Testis (tissue), 3 donors: ENCODE measurements around the gene DAB2. TPM values are rescaled to one million over a fixed set of nuclear protein-coding genes. Genes with fewer than 3 reads are reported as not detected.
A peak's percentile ranks its signal among the peaks of the same experiment; 100 is the strongest.

Source experiments
- DNase-seq: peaks from one replicate; pipeline ENCODE4 v3.0.0-alpha.2; 2019
- H3K27ac ChIP-seq, 2 donors: fragments of 200-600 bp; sonication (generic); one replicate each; pipeline ENCODE4 v1.5.1; 2019
- H3K27me3 ChIP-seq: fragments of 200-600 bp; sonication (generic); one replicate; pipeline ENCODE4 v1.5.1; 2019
- H3K36me3 ChIP-seq: fragments of 200-600 bp; sonication (generic); one replicate; pipeline ENCODE4 v1.5.1; 2017; ENCODE audit warnings: low read depth; ENCODE audit errors: missing control alignments
- H3K4me1 ChIP-seq: fragments of 200-600 bp; sonication (generic); one replicate; pipeline ENCODE4 v1.5.1; 2019
- H3K4me3 ChIP-seq, 2 donors: fragments of 200-600 bp; sonication (generic); one replicate each; pipeline ENCODE4 v1.5.1; 2017 to 2019
- H3K9me3 ChIP-seq: fragments of 200-600 bp; sonication (generic); one replicate; pipeline ENCODE4 v1.5.1; 2017
- POLR2A ChIP-seq: fragments of 450-650 bp; IDR thresholded peaks from one replicate; pipeline ENCODE4 v1.6.1; 2017; ENCODE audit warnings: antibody characterized with exemption, mild to moderate bottlenecking, moderate library complexity
- WGBS, 2 donors: methylation state at CpG; one replicate each; pipeline ENCODE4 v1.1.5; 2018; 5-methylcytosine and 5-hydroxymethylcytosine counted together
- intact Hi-C: fragments of 100-400 bp; cut with DNase I; formaldehyde crosslinking; loops from one replicate; pipeline ENCODE4 v1.15.1; 2023; ENCODE audit warnings: low total_unique reads
- polyA plus RNA-seq: library from polyadenylated mRNA; stranded (reverse); fragments of 350-450 nt; fragmentation: Illumina TruSeq; extraction: RNeasy Lipid Tissue Mini Kit (QIAGEN cat#74804); gene quantifications from one replicate; pipeline ENCODE4 v1.2.3, GENCODE V29; 2014; ENCODE audit warnings: low read depth, low replicate concordance; ENCODE audit not compliant: insufficient read depth
- total RNA-seq, 2 donors: library from RNA; depleted of rRNA; stranded (reverse); fragments of >200 nt; gene quantifications; one replicate each; pipeline ENCODE4 v1.2.3, GENCODE V29; 2016
- TF ChIP-seq, protein P1 (sequence below), 3 experiments: fragments of 450-650 bp in 2 of 3; fragments of 200-600 bp in 1 of 3; sonication (generic) in 1 of 3; IDR thresholded peaks; one replicate each; pipeline ENCODE4 v1.5.1; 2016 to 2019; ENCODE audit warnings: antibody characterized with exemption in 3 of 3, mild to moderate bottlenecking in 2 of 3, moderate library complexity in 1 of 3

The DAB2 gene
- total and polyA plus RNA-seq, 3 donors from 2014 or later = 12.9 to 56.2 (median 29.7) TPM

DNA sequence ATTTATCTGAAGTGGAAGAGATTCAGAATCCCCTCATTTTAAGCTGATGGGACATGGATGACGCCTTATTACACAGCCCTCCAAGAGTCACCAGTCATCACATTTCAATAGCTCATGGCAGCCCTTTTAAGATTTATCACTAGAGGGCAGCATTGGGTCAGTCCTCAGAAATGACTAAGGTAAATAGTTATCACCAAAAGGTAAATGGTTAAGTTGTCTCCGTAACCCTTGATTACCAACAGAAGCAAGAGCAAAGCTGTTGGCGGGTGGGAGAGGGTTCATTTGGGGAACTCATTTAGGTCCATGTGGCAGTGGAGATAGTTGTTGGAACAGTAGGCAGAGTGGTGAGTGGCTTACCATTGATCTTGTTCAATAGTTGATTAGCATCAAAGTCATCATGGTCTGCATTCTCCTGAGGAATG lies 48.5 kb downstream of the DAB2 start:
- H3K36me3 ChIP-seq = no peaks in the 10 kb centered on the region
- 64 to 70% methylated on average over 3 of the region's 3 CpGs for WGBS, 2 donors
- no peaks in the 10 kb centered on the region for H3K4me1 ChIP-seq
- no peak overlapping the region for H3K27ac ChIP-seq
- DNase-seq = peak; percentile 55
- no peak overlapping the region for H3K4me3 ChIP-seq
- no peak for TF ChIP-seq POLR2A
- TF ChIP-seq, protein P1, sequence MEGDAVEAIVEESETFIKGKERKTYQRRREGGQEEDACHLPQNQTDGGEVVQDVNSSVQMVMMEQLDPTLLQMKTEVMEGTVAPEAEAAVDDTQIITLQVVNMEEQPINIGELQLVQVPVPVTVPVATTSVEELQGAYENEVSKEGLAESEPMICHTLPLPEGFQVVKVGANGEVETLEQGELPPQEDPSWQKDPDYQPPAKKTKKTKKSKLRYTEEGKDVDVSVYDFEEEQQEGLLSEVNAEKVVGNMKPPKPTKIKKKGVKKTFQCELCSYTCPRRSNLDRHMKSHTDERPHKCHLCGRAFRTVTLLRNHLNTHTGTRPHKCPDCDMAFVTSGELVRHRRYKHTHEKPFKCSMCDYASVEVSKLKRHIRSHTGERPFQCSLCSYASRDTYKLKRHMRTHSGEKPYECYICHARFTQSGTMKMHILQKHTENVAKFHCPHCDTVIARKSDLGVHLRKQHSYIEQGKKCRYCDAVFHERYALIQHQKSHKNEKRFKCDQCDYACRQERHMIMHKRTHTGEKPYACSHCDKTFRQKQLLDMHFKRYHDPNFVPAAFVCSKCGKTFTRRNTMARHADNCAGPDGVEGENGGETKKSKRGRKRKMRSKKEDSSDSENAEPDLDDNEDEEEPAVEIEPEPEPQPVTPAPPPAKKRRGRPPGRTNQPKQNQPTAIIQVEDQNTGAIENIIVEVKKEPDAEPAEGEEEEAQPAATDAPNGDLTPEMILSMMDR (IDR thresholded peaks at IDR 0.05) = peak; percentile 27 to 70 (median 57)
- no peaks in the 10 kb centered on the region for H3K27me3 ChIP-seq
- intact Hi-C loops = loop anchor here (10.0 kb wide), 1 partner anchor 168 kb away; no protein-coding TSS in a partner anchor
- no peaks in the 10 kb centered on the region for H3K9me3 ChIP-seq

DNA sequence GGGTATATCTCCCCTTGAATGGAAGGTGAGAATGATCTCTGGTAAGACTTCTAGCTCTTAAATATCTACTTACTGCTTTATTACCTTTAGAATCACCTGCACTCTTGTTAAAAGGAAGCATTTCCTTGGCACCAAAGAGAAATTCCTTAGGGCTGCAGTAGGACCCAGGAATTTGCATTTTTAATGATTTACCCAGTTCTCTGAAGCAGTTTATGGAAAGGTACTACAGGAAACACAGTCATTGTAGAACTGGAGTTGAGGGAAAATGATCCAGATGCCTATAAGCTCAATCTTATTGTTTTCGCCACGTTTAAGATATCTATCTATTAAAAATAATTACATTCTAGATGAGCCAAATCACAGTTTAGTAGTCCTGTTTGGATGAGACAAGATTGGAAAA lies 51.0 kb downstream of the DAB2 start:
- no peak for TF ChIP-seq POLR2A
- TF ChIP-seq, protein P1 (IDR thresholded peaks at IDR 0.05) = no peak
- no peak for DNase-seq
- 92 to 95% methylated on average over 2 of the region's 2 CpGs for WGBS, 2 donors
- Histone ChIP-seq H3K36me3 (no peaks in the 10 kb centered on the region), H3K4me3 (no peak overlapping the region), H3K27me3 (no peaks in the 10 kb centered on the region), H3K4me1 (no peaks in the 10 kb centered on the region), H3K27ac (no peak overlapping the region), H3K9me3 (no peaks in the 10 kb centered on the region)
- intact Hi-C loops = loop anchor here (10.0 kb wide), 1 partner anchor 171 kb away; no protein-coding TSS in a partner anchor

DNA sequence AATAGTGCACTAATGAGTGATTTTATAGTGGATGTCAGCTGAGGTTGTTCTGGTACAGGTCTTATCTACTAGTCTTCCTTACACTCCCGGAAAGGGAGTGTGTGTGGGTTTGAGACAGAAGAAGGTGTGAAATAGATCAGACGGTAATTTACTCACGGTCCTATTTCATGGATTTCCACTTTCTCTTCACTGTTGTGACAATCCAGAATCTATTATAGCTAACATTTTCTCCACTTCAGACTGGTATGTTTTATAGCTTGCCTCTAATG lies 53.5 kb downstream of the DAB2 start:
- H3K4me3 ChIP-seq = no peak overlapping the region
- no peaks in the 10 kb centered on the region for H3K27me3 ChIP-seq
- H3K27ac ChIP-seq = no peak overlapping the region
- no peaks in the 10 kb centered on the region for H3K4me1 ChIP-seq
- no peak for DNase-seq
- TF ChIP-seq, protein P1 (IDR thresholded peaks at IDR 0.05) = no peak
- no peak for TF ChIP-seq POLR2A
- H3K36me3 ChIP-seq = no peaks in the 10 kb centered on the region
- intact Hi-C loops = loop anchor here (10.0 kb wide), 1 partner anchor 174 kb away; no protein-coding TSS in a partner anchor
- 57% methylated on average over 3 of the region's 3 CpGs for WGBS, 2 donors
- no peaks in the 10 kb centered on the region for H3K9me3 ChIP-seq

DNA sequence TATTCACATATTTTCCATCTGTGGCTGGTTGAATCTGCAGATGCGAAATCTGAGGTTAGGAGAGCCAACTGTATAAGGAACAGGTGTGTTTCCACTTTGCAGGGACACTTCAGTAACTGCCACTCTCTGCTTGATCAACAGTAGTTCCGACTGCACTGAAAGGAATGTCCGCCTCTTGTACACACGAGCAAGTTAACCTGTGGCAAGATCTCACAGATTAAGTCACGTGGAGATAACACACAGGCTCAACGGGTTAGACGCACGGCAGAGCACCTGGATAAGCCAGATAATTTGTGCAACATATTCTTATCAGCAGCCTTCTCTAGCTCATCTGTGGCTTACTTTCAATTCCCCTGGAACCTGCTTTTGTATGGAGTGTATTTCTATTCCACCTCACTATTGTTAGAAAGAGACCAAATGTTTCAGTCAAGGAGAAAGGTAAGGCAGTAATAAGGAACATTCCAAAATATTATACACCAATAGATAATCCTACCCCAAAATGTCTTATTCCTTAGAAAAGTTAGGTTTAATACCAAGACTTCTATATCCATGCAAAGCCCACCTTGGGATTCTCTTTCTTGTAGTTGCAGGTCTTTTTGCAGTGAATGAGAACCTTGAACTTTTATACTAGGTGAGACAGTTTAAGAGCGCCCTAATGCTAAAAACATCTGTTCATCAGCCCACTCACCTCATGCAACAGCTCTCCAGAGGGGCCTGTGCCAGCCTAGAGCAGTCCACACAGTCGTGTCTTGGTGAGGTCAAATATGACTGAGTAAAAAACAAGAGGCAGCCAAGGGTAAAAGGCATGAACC lies 54.0 kb downstream of the DAB2 start:
- H3K27me3 ChIP-seq = no peaks in the 10 kb centered on the region
- no peak for DNase-seq
- TF ChIP-seq, protein P1 (IDR thresholded peaks at IDR 0.05) = no peak
- no peak for TF ChIP-seq POLR2A
- intact Hi-C loops = loop anchor here (10.0 kb wide), 1 partner anchor 174 kb away; no protein-coding TSS in a partner anchor
- H3K4me3 ChIP-seq = no peak overlapping the region
- no peaks in the 10 kb centered on the region for H3K36me3 ChIP-seq
- H3K27ac ChIP-seq = no peak overlapping the region
- no peaks in the 10 kb centered on the region for H3K9me3 ChIP-seq
- 67 to 75% methylated on average over 10 of the region's 10 CpGs for WGBS, 2 donors
- no peaks in the 10 kb centered on the region for H3K4me1 ChIP-seq
